ENCODE data around the gene PEX11B.

The PEX11B gene

DNA sequence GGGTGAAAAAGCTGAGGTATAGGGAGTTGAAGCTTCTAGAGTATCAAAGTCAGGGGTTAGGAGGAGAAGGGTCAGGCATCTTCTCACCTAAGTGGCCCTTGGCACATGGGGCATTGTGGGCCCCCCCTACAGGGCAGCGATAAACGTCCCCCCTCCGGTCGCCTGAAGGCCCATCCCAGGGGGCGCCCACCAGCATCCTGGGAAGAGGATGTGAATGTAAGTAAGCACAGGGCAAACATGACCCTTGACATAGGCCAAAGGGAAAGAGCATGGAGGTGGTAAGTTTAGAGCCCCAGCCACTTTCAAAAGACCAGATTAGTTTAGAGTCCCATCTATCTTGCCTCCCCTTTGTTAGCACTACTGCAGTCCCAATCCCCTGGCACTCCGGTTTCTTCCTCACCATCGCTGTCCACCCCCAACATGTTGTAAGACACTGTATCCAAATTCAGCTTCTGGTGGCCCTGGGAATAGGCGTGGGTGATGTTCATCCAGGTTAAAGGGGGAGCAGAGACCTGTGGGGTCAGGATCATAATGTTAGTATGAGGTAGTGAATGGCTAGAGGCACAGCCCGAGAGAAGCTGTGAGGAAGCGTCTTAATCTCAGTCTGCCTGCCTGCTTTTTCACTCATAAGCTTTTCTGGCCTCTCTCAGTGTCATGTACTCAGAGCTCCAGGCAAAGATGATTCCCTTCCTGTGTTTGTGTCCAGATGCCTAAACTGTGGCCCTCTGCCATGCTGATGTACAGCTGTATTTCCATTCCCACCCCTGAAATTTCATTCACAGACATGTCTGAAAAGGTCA is 11.4 kb downstream of the PEX11B start:
- DNase-seq (ENCODE audit: low read depth): no peak

DNA sequence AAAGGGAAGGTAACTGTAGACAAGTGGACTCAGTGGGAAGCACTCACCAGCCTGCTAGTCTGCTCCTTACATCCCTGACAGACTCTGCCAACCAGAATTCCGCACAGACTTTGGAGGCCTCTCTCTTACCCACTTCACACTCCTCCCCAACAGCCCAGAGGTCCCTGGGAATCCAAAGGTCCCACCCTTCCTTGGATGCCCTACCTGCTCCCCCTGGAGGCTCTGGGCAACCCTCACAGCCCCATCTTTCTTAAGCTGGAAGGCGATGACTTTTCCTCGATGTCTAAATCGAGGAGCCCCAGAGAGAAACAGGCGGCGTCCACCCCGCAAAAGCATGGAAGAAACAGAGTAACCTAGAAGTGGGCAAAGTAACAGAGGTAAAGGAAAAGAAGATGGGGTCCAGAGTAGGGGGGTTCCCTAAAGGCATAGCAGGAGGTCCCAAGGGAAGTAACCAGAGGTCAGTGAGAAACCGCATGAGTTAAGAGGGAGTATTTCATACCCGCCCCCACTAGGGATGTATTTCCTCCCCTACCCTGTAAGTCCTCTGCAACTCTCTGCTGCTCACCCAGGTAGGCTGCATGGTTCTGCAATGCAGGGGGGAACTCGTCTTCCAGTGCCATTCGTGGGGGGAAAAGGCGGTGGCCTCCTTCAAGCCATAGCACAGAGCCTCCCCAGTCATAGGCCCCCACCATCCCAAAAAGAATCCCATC is 17.1 kb downstream of the PEX11B start:
- DNase-seq (ENCODE audit: low read depth): no peak

DNA sequence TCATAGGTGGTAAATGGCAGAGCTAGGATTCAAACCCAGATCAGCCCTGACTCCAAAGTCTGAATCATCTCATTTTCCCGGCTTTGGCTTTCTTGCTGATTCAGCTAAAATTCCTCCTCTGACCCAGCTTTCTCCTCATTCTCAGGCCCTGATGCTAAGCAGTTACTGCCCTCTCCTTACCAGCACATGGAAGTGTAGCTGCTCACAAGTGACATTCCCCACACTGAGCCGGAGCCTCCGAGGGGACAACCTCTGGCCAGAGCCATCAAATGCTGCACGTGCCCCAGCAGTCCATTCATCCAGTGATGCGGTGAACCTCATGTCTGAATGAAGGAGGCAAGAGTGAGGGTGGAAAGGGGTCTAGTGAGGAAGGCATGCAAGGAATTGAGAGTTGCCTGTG is 19.8 kb downstream of the PEX11B start:
- no peak for DNase-seq (ENCODE audit: low read depth)

DNA sequence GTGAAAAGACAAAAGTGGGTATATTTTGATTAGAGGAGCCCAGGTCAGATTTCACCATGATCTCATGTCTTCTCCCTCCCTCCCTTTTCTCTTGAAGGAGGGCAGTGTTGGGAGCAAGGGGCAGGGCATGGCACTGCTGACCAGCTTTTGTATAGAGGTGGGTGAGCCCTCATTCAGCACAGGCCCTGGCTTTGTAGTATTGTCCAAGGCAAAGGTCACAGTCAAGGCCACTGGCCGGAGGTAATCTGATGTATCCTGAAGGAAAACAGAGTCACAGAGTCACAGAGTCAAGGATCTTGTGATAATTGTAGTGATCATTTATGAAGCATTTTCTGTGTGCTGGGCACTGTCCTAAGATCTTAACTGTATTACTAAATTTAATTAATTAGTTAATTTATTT is 20.5 kb downstream of the PEX11B start:
- DNase-seq (ENCODE audit: low read depth): no peak

DNA sequence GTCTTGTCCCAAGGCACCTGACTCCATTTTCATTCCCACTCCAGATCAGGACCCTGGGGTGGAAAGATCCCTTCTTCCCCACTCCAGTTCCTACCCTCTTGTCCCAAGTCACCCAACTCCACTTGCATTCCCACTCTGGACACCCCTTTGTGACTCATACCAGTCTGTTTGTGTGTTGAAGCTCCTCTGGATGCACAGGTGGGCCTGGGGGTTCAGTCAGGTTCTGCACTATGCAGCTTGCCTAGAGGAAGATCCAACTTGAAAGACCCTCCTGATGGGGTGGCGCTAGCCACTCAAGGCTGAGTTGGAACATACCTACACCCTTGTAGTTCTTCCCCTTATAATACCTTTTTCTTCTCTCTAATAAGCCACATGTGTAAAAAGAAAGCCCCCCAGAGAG is 23.0 kb downstream of the PEX11B start:
- no peak for DNase-seq (ENCODE audit: low read depth)

DNA sequence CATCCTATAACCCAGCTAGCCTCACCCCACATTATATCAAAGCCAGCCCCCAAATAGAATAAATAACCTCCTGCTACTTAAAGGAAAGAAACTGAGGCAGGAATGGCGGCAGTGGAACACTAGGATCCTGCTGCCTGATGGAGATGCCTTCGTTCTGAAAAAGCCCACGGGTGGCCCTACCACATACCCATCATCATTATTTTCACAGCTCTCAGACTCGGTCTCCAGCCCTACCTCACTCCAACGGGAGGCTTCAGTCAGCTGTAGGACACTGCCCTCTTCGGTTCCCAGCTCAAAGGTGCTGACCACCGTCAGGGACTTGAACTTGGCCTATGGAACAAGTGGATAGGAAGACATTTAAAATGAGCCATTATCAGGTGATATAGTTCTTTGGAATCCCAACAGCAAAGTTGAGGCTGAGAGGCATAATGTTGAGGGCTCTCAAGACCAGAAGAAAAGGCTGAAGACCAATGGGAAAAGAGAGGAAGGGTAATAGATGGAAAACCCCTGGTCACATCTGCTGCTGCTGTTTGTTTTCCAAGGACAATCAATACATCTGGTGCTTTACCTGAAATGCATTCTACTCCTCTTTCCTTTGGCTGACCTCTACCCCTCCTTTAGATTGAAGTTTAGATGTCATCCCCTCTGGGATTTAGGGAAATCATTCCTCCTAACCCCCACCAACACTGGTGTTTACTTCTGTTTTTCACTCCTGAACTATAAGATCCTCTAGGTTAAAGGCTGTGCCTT is 25.0 kb downstream of the PEX11B start:
- DNase-seq (ENCODE audit: low read depth): no peak

DNA sequence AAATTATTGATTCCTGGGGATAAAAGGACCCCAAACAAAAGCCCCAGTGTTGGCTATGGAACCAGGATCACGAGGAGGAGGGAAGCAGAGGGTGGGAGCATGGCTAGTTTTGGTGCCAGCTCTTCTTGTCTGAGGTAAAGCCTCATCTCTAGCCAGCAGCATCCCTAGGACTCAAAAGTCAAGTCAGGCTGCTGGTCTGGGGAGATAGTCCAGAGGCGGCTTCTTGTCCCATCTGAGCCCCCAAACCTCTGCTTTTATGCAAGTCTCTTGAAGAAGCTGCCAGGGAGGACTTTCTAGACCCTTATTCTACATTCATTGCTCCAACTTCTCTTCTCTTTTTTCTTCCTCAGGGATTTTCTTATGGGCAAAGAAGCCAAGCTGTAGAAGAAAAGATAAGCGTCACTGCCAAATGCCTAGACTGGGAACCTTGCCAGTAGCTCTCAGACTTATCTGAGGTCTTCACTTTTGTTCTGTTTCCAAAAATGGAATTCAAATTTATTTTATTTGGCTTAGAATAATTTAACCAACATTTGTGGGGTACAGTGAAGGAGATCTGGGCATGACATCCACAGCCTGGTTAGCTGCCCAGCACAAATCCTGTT is 25.9 kb downstream of the PEX11B start:
- DNase-seq (ENCODE audit: low read depth): no peak

DNA sequence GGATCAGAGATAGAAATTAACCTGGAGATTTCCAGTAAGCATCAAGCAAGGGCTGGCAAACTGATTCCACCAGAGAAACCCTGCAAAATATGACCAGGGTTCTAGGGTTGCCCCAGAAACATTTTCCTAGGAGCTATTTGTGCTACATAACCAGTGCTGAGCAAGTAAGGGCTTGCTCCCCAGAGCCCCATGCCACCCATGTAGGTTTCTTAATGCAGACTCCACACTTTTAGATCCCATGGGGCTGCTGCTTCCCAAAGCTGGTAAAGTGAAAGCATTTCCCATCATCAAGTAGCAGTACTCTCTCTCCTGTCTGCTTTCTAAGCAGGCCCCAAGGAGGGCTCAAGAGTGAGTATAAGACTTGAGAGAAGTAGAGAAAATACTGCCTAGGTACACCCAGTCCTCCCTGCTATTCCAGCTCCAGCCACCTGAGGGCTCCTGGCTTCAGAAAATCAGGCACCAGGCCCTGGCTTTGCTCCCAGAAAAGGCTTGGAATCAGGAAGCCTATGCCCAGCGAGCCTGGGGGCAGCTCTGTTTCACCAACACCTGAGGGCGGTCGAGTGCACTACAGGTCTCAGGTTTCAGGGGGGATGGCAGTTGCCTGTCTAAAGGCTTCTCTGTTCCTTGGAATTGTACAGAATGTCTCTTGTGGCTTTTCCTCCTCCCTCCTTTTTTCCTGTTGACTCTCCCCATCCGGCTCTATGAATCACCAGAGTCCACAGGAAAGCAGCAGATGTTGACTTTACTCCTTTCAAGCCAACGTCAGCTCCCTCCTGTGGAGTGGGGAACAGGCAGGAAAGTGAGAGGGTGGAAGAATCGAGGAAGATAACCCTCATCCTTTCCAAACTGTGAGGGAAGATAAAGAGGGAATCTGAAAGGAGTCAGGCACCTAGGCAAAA is 26.7 kb downstream of the PEX11B start:
- DNase-seq (ENCODE audit: low read depth): peak; percentile 26

DNA sequence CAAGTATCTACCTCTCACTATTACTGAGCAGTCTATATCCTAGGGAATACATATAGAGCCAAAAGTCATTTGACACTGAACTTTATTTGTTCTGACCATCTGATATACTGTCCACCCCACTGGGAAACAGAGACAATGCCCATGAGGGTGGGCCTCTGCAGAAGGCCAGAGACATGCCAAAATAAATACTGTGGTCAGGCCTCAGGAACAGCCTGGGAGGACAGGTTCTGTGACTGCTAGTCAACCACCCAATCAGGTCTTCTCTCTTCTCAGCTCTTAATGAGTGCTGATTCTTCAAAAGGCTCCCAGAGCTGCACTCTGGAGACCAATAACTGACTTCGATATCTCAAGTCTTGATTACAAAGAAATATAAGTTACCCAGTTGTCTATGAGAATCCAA is 27.4 kb downstream of the PEX11B start:
- DNase-seq (ENCODE audit: low read depth): no peak

DNA sequence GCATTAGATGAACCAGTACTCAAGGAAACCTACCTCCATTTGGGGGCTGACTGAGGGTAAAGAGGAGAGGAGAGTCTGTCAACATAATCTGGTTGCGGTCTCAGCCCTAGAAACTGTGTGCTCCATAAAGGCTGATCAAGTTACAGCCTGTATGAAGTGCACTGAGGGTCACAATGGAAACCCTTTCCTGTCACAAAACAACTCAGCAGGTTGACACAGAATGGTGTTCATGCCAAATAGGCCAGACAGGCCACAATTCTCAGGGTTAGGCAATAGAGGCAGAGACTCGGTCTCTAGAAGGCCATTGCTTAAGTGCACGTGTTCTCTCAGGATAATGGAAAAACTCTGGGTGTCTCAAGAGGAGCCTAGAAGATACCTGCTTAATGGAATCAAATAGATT is 28.8 kb downstream of the PEX11B start:
- no peak for DNase-seq (ENCODE audit: low read depth)

DNA sequence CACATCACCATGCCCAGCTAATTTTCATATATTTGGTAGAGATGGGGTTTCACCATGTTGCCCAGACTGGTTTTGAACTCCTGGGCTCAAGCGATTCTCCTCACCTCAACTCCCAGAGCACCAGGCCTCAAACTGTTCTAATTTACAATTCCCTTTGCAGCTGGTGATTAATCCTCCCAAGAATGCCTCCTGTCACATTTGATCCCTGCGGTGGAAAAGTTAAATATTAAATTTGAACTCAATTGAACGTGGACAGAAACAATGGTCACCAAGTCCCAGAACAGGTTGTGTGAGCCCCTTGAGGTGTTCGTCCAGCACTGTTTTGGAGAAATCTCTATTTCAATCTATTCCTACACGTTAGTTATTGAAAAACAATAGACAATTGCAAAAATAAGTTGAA is 30.9 kb downstream of the PEX11B start:
- no peak for DNase-seq (ENCODE audit: low read depth)

DNA sequence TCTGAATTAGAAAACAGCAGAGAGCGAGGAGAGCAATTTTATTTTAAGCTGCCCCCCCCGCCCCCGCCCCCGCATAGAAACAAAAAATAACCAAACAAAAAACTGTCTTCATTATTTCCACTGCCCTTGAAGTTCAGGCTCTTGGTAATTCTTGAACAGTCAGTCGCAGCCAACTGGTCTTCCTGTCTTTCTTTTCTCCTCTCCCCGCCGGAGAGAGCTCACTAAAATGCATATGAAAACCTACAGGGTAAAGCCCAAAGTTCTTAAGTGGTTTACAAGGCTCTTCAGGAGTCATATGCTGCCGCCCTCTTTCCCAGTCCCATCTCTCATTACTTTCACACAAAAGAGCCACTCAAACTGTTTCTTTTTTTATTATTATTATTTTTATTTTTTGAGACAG is 31.7 kb downstream of the PEX11B start:
- no peak for DNase-seq (ENCODE audit: low read depth)

DNA sequence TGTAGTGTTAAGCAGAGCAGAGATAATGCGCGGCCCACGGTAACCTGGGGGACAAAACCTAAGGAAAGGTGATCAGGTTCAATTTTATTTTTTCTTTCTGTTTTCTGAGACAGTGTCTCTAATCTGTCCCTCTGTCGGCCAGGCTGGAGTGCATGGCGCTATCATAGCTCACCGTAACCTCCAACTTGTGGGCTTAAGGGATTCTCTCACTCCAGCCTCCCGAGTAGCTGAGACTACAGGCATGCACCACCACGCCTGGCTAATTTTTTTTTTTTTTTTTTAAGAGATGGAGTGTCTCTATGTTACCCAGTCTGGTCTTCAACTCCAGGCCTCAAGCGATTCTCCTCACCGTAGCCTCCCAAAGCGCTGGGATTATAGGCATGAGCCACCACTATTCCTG is 32.1 kb downstream of the PEX11B start:
- no peak for DNase-seq (ENCODE audit: low read depth)

DNA sequence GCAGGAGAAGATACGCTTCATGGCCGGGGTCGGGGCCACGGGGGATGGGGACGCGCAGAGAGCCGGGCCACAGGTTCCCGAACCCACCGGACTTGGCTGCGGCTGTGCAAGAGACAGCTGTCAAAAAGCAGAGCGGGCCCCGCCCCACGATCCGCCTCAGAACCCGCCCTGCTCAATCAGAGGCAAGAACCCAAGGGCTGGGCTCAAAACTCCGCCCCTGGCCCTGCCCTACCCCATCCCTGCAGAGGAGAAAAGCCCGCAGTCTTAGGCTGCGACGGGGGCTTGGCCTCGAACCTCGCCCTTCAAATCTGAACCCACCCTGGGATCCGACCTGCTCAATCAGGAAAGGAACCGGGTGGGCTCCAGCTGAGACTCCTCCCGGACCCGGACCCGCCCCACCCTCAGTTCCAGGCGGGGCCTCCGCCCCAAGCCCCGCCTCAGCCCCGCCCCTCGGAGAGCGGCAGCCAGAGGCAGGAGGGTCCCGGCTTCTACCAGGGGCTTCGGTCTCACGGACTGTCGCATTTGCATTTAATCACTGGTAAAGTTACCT is 32.7 kb downstream of the PEX11B start, which contains the start of gene ANKRD35:
ANKRD35 (minus strand) TSS at position 129 of the 550 bp plus-strand sequence; CDS start at position 21, 108 bp downstream.
- DNase-seq (ENCODE audit: low read depth): peak; percentile 82

DNA sequence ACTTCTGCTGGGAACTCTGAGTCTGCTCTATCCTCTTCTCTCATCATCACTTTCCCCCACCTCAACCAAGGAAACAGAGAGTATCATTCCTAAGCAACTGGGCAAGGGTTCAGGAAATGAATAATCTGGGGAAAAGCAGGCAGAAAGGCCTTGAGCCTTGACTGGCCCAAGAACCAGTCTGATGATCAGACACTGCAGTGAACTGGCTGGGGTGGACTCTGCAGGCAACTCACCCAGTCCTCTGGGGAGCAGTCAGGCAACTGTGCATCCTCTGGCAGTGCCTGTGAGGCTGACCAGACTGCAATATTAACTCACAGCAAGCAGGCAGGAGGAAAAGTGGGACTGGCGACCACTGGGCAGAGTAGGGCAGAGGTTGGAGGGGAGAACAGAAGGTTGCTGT is 33.8 kb downstream of the PEX11B start:
- no peak for DNase-seq (ENCODE audit: low read depth)

DNA sequence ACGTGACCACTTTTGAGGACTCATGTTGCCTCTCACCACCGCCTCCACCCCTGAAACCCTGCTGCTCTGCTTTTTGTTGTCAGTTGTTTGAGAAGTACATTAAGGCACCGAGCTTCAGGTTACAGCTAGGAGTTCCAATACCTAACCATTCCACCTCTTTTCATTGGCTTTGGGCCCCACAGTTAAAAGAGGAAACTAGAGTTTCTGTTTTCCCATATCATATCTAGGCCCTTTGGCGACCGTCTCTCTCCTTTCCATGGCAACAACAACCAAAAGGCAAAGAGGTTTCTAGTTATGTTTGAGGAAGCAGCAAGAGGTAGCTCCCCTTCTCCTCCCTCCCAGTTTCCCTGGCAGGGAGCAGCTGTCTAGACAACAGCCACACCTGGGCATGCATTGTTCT is 38.7 kb downstream of the PEX11B start:
- no peak for DNase-seq (ENCODE audit: low read depth)

DNA sequence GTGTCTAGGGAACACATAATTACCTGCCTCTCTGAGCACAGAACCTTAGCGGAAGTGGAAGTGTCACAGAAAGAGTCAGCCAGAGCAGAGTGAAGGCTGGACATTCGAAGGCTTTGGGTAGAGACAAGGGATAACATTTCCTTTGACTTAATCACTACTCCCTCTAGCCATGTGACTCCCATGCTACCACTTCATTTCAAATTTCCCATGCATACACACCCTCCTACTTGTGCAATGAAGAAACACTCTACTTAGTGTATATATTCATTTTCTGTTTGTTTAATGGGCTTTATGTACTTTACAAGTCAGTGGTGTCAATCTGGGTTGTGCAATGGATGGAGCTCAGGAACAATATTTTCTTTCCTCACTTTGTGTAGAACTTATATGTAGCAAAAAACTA is 39.8 kb downstream of the PEX11B start:
- DNase-seq (ENCODE audit: low read depth): no peak

DNA sequence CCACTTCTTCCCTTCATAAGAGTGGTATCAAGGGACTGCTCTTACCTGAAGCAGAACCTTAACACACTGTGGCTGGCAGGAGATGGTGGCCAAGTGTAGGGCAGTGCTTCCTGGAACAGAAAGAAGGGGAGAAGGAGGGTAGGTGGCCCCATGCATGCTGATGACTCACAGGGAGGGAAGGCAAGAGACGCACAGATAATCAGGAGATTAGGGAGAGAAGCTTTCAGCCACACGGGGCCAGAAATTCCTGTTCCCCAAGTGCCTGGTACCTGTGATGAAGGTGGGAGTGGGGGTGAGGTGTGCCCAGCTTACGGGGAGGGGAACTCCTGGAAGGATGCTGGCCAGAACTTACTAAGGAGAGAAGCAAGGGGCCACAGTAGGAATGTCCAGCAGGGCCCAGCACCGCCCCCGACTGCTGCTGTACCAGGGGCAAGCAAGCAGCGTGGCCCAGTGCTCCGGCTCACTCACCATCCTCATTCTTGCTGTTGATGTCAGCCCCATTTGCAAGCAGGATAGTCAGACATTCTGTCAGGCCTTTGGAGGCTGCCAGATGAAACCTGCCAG is 40.5 kb downstream of the PEX11B start:
- no peak for DNase-seq (ENCODE audit: low read depth)

DNA sequence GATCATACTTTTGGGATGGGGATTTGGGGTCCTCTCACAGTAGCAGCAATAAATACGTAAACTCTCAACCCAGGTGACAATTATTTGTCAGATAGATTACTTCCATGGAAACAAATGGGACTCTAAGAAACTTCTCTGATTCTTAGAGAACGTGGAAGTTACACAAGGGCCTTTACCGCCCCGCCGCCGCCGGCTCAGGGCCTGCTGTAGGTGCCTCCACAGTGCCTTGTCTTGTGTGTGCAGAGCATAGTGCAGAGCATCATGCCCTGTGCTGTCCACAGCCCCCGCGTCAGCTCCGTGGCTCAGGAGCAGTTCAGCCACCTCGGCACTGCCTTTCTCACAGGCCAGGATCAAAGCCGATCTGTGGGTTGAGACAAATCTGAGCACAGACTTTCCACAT is 43.9 kb downstream of the PEX11B start:
- DNase-seq (ENCODE audit: low read depth): no peak

DNA sequence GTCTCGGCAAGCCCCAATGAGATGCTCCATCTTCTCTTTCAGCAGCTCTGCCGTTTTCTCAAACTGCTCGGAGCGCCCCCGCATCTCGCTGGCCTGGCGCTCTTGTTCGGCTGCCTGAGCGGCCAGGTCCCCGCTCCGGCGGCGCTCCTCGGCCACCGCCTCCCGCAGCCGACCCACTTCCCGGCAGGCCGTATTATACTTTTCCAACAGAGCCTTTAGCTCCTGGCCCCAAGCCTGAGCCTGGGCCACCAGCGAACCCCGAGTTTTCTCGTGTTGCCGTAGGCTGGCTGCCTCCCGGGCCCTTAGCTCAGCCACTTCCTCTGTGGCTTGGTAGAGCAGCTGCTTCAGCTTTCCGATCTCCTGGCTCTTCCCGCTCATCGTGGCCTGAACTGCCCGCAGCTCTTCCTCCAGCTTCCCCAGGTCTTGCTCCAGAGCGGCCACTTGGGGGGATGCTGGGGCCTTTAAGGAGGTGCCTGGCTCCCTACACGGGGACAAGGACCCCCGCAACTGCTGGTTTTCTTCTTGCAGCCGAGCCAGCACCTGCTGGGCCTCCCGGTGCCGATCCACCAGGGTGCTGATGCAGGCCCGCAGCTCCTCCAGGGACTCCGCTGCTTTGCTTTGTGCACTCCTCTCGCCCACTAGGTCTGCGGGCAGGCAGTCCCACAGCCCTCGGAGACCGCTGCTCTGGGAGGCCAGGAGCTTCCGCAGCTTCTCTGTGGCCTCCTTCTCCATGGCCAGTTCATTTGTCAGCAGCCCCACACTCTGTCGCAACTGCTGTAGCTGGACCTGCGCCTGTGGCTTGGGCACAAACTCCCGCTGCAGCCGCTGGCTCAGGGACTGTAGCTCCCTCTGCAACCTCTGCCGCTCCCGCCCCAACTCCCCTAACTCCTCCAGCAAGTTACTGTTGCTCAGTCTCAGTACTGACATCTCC is 46.3 kb downstream of the PEX11B start:
- peak; percentile 9 for DNase-seq (ENCODE audit: low read depth)
